Parathyroid adenoma (tissue), 2 donors: ENCODE measurements around the gene TMEM151B.

Experiments
- H2AFZ ChIP-seq: fragments of 300-600 bp; sonication (generic); one replicate; pipeline ENCODE4 v1.7.0; 2017; ENCODE audit warnings: antibody characterized with exemption, mild to moderate bottlenecking
- H3K27ac ChIP-seq: fragments of 300-600 bp; sonication (generic); one replicate; pipeline ENCODE4 v1.7.0; 2017
- H3K27me3 ChIP-seq: fragments of 300-600 bp; sonication (generic); one replicate; pipeline ENCODE4 v1.7.0; 2017; ENCODE audit warnings: low read length; ENCODE audit not compliant: control insufficient read depth, insufficient read depth
- H3K36me3 ChIP-seq: fragments of 300-600 bp; sonication (generic); one replicate; pipeline ENCODE4 v1.7.0; 2017; ENCODE audit warnings: low read length; ENCODE audit not compliant: control insufficient read depth, insufficient read depth
- H3K4me1 ChIP-seq: fragments of 300-600 bp; sonication (generic); one replicate; pipeline ENCODE4 v1.7.0; 2017; ENCODE audit warnings: control low read depth
- H3K4me2 ChIP-seq: fragments of 300-600 bp; sonication (generic); one replicate; pipeline ENCODE4 v1.7.0; 2017; ENCODE audit warnings: low read length
- H3K4me3 ChIP-seq: fragments of 300-600 bp; sonication (generic); one replicate; pipeline ENCODE4 v1.7.0; 2017; ENCODE audit warnings: low read depth, low read length
- H3K79me2 ChIP-seq: fragments of 300-600 bp; sonication (generic); one replicate; pipeline ENCODE4 v1.7.0; 2017; ENCODE audit warnings: control low read depth
- H3K9ac ChIP-seq: fragments of 300-600 bp; sonication (generic); one replicate; pipeline ENCODE4 v1.7.0; 2017; ENCODE audit warnings: mild to moderate bottlenecking
- H3K9me3 ChIP-seq: fragments of 300-600 bp; sonication (generic); one replicate; pipeline ENCODE4 v1.7.0; 2017; ENCODE audit warnings: low read length; ENCODE audit not compliant: control insufficient read depth
- TF ChIP-seq, protein P1 (sequence below): fragments of 300-600 bp; sonication (generic); IDR thresholded peaks from one replicate; pipeline ENCODE4 v1.7.0; 2017; ENCODE audit warnings: antibody characterized with exemption, mild to moderate bottlenecking
- donor health status: primary hyperparathyroidism.

The TMEM151B gene

DNA sequence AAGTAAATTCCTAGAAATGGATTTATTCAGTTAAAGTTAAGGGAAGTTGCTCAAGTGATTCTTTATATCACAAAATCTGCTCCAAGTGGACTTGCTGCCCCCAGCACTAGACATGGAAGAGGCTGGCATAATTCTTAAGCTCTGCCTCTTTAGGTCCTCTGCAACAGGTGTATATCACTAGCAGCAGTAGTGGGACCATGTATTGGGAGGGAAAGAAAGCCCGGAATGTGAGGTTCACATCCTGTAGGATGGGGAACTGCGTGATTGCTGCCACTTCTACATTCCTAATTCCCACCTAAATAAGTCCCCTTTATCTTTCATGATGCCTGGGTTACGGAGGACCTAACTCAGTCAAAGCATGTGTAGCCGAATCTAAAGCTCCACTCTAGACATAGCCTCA, 85.4 kb downstream of the TMEM151B start:
- H3K9me3 ChIP-seq = no peaks in the 10 kb centered on the region
- H2AFZ ChIP-seq = no peak overlapping the region
- no peak overlapping the region for H3K9ac ChIP-seq
- no peak overlapping the region for H3K4me3 ChIP-seq
- H3K79me2 ChIP-seq = no peaks in the 10 kb centered on the region
- no peaks in the 10 kb centered on the region for H3K27me3 ChIP-seq
- TF ChIP-seq, protein P1, sequence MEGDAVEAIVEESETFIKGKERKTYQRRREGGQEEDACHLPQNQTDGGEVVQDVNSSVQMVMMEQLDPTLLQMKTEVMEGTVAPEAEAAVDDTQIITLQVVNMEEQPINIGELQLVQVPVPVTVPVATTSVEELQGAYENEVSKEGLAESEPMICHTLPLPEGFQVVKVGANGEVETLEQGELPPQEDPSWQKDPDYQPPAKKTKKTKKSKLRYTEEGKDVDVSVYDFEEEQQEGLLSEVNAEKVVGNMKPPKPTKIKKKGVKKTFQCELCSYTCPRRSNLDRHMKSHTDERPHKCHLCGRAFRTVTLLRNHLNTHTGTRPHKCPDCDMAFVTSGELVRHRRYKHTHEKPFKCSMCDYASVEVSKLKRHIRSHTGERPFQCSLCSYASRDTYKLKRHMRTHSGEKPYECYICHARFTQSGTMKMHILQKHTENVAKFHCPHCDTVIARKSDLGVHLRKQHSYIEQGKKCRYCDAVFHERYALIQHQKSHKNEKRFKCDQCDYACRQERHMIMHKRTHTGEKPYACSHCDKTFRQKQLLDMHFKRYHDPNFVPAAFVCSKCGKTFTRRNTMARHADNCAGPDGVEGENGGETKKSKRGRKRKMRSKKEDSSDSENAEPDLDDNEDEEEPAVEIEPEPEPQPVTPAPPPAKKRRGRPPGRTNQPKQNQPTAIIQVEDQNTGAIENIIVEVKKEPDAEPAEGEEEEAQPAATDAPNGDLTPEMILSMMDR = no peak
- no peak overlapping the region for H3K27ac ChIP-seq
- no peaks in the 10 kb centered on the region for H3K36me3 ChIP-seq
- no peaks in the 10 kb centered on the region for H3K4me1 ChIP-seq
- no peak overlapping the region for H3K4me2 ChIP-seq

DNA sequence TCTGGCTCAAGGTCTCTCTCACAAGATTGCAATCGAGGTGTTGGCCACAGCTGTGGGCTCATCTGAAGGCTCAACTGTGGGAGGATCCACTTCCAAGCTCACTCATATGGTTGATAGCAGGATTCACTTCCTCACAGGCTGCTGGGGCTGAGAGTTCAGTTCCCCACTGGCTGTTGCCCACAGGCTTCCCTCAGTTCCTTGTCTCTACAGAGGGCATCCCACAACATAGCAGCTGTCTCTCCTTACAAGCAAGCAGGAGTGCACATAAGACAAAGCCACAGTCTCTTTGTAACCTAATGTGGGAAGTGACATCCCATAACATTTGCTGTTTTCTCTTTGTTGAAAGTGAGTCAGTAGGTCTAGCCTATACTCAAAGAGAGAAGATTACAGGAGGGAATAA, 86.2 kb downstream of the TMEM151B start:
- no peak overlapping the region for H3K27ac ChIP-seq

More for the DNA sequence above, 86.2 kb downstream of the TMEM151B start:
- Histone ChIP-seq H3K4me1 (no peaks in the 10 kb centered on the region), H3K9me3 (no peaks in the 10 kb centered on the region), H3K4me3 (no peak overlapping the region), H3K27me3 (no peaks in the 10 kb centered on the region), H3K4me2 (no peak overlapping the region), H3K9ac (no peak overlapping the region), H2AFZ (no peak overlapping the region), H3K36me3 (no peaks in the 10 kb centered on the region), H3K79me2 (no peaks in the 10 kb centered on the region)
- TF ChIP-seq, protein P1 = no peak
